Sigmoid colon (tissue), 3 donors: ENCODE data around the gene OR10H2.

Experiments used
- POLR2A ChIP-seq, 2 donors: fragments of 450-650 bp; IDR thresholded peaks; one replicate each; pipeline ENCODE4 v1.6.1; 2016; ENCODE audit warnings: antibody characterized with exemption in 2 of 2, mild to moderate bottlenecking in 2 of 2, moderate library complexity in 2 of 2
- TF ChIP-seq, protein P1 (sequence below), 4 experiments: fragments of 450-650 bp in 3 of 4; fragments of 200-600 bp in 1 of 4; IDR thresholded peaks; one replicate each; pipeline ENCODE4 v1.5.1; 2016 to 2019; ENCODE audit warnings: antibody characterized with exemption in 4 of 4, mild to moderate bottlenecking in 3 of 4, moderate library complexity in 2 of 4

DNA sequence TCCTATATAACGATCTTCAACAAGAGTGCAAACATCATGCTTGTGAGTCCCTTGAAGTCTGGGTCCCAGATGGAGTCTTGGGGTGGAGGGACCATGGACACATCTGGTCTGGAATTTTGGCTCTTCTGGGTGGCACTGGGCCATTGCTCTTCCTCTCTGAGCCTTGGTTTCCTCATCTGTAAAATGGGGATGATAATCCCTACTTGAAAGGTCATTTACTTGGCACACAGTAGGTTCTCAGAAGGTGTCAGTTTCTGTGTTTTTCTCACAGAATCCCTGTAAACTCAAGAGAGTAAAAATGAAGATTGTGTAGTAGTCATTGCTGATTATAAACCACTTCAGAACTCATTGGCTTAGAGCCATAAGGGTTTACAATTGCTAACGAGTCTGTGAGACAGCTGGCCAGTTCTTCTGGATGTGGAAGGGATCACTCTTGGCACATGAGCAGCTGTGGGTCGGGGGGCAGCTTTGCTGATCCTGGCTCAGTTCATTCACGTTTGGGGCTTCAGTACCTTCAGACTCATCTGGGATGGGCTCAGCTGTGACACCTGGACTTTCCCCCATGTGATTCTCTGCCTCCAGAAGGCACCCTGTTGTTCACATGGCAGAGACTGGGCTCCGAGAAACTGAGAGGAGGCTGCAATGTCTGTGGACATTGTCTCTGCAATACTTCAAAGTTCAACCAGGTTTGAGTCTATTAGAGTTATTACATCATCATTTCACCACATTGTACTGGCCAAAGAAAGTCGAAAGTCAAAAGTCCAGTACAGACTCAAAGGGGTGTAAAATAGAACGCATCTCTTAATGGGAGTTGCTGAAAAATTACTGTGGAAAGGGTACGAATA, 47.1 kb upstream of the OR10H2 start:
- TF ChIP-seq, protein P1, sequence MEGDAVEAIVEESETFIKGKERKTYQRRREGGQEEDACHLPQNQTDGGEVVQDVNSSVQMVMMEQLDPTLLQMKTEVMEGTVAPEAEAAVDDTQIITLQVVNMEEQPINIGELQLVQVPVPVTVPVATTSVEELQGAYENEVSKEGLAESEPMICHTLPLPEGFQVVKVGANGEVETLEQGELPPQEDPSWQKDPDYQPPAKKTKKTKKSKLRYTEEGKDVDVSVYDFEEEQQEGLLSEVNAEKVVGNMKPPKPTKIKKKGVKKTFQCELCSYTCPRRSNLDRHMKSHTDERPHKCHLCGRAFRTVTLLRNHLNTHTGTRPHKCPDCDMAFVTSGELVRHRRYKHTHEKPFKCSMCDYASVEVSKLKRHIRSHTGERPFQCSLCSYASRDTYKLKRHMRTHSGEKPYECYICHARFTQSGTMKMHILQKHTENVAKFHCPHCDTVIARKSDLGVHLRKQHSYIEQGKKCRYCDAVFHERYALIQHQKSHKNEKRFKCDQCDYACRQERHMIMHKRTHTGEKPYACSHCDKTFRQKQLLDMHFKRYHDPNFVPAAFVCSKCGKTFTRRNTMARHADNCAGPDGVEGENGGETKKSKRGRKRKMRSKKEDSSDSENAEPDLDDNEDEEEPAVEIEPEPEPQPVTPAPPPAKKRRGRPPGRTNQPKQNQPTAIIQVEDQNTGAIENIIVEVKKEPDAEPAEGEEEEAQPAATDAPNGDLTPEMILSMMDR (IDR thresholded peaks at IDR 0.05), result no peak
- no peak for TF ChIP-seq POLR2A (IDR thresholded peaks at IDR 0.05)
